ENCODE data around the gene TSHB.

DNA sequence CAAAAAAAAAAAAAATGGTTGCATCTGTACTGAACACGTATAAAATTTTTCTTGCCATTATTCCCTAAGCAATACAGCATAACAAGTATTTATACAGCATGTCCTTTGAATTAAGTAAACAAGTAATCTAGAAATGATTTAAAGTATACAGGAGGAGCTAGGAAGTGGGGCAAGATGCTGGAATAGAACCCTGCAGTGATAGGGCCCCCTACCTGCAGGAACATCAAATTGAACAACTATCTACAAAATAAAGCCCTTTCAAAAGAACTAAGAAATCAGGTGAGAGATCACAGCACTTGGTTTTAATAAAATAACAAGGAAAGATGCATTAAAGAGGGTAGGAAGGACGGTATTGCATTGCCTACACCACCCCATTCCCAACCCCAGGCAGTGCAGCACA lies 10.9 kb downstream of the TSHB start:
- TF ChIP-seq, protein P1, sequence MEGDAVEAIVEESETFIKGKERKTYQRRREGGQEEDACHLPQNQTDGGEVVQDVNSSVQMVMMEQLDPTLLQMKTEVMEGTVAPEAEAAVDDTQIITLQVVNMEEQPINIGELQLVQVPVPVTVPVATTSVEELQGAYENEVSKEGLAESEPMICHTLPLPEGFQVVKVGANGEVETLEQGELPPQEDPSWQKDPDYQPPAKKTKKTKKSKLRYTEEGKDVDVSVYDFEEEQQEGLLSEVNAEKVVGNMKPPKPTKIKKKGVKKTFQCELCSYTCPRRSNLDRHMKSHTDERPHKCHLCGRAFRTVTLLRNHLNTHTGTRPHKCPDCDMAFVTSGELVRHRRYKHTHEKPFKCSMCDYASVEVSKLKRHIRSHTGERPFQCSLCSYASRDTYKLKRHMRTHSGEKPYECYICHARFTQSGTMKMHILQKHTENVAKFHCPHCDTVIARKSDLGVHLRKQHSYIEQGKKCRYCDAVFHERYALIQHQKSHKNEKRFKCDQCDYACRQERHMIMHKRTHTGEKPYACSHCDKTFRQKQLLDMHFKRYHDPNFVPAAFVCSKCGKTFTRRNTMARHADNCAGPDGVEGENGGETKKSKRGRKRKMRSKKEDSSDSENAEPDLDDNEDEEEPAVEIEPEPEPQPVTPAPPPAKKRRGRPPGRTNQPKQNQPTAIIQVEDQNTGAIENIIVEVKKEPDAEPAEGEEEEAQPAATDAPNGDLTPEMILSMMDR (IDR thresholded peaks at IDR 0.05), result no peak
- TF ChIP-seq POLR2A (IDR thresholded peaks at IDR 0.05), result no peak

Data from right lobe of liver (tissue), 4 donors.